ENCODE results near the gene TM9SF4.

The TM9SF4 gene

GRCh38 chr20:32207626-32208498, 98.3 kb downstream of the TM9SF4 start, which contains the start of the genes PLAGL2 and POFUT1:
Gene PLAGL2, minus strand, starts transcription at chr20:32207743. Its CDS starts 5,565 bp downstream, at chr20:32202178.
Gene POFUT1, plus strand, starts transcription at chr20:32207880. Its CDS starts 62 bp downstream, at chr20:32207942.
- TF ChIP-seq FOXP2 (optimal IDR thresholded peaks at IDR 0.05; ENCODE audit: borderline replicate concordance, extremely low read depth, extremely low read length, insufficient read depth), result peak; percentile 94
- peak; percentile 72 for TF ChIP-seq POLR2AphosphoS5 (IDR thresholded peaks at IDR 0.05; ENCODE audit: low read depth, low read length)
- peak; percentile 98 for TF ChIP-seq TAF1 (IDR thresholded peaks at IDR 0.05; ENCODE audit: borderline replicate concordance, insufficient read depth, low read length)
- peak in 1 of 2 experiments; percentile 68; a peak in 1 of 4 replicates for TF ChIP-seq REST (IDR thresholded peaks at IDR 0.05; ENCODE audit: insufficient read depth in 1 of 2, low read depth in 2 of 2, low read length in 2 of 2)
- TF ChIP-seq SIN3A (IDR thresholded peaks at IDR 0.05; ENCODE audit: borderline replicate concordance, insufficient read depth, low read length), result peak; percentile 53; the same call in 1 of the 2 replicates

- TF ChIP-seq SIN3A (IDR thresholded peaks at IDR 0.05; ENCODE audit: borderline replicate concordance, insufficient read depth, low read length) (no peak), REST (IDR thresholded peaks at IDR 0.05; ENCODE audit: insufficient read depth in 1 of 2, low read depth in 2 of 2, low read length in 2 of 2) (no peak), TAF1 (IDR thresholded peaks at IDR 0.05; ENCODE audit: borderline replicate concordance, insufficient read depth, low read length) (no peak), FOXP2 (optimal IDR thresholded peaks at IDR 0.05; ENCODE audit: borderline replicate concordance, extremely low read depth, extremely low read length, insufficient read depth) (no peak), POLR2AphosphoS5 (IDR thresholded peaks at IDR 0.05; ENCODE audit: low read depth, low read length) (no peak)
These were observed 99.1 kb downstream of the TM9SF4 start for GRCh38 chr20:32208499-32209154.

DNA sequence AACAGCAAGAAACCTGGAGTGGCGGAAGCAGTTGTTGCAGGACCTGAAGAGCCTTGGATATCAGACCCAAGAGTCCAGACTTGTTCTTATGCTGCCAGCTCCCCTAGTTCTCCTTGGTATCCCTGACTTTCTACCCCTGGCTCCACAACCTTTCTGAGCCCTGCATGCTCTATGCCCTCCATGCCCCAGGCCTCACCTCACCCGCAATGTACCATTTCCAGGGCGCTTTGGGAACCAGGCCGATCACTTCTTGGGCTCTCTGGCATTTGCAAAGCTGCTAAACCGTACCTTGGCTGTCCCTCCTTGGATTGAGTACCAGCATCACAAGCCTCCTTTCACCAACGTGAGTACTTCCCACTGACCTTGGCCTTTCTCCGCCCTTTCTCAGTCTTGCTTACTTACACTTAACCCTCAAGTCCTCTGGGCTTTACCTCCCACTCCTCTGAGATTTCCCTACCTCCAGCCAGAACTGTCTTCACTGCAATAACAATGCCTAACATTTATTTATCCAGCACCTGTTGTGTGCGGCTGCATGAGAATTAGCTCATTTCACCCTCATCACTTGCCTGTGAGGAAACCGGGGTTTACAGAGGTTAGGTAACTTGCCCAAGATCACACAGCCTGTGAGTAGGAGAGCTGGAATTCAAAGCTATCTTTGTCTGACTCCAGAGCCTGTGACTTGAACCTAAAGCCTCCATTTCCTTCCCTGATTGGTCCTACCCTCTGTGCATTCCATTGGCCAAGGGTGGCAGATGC, 100.5 kb downstream of the TM9SF4 start:
- no peak for TF ChIP-seq SIN3A (IDR thresholded peaks at IDR 0.05; ENCODE audit: borderline replicate concordance, insufficient read depth, low read length)
- no peak for TF ChIP-seq POLR2AphosphoS5 (IDR thresholded peaks at IDR 0.05; ENCODE audit: low read depth, low read length)
- TF ChIP-seq REST (IDR thresholded peaks at IDR 0.05; ENCODE audit: insufficient read depth in 1 of 2, low read depth in 2 of 2, low read length in 2 of 2), result no peak
- no peak for TF ChIP-seq TAF1 (IDR thresholded peaks at IDR 0.05; ENCODE audit: borderline replicate concordance, insufficient read depth, low read length)
- TF ChIP-seq FOXP2 (optimal IDR thresholded peaks at IDR 0.05; ENCODE audit: borderline replicate concordance, extremely low read depth, extremely low read length, insufficient read depth), result no peak

DNA sequence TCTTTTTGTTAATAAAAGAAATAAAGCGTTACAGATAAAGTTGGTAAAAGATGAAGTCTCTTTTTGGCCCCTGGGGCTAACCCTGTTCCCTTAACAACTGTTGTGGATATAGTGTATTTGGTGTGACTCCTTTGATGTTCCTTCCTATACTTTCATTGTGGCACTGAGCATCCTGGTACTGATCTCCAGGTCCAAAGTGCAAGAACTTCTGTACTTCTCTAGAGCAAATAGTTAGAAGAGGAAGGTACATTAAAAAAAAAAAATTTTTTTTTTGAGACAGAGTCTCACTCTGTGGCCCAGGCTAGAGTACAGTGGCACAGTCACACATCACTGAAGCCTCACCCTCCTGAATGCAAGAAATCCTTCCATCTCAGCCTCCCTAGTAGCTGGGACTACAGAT, 104.4 kb downstream of the TM9SF4 start:
- no peak for TF ChIP-seq REST (IDR thresholded peaks at IDR 0.05; ENCODE audit: insufficient read depth in 1 of 2, low read depth in 2 of 2, low read length in 2 of 2)
- no peak for TF ChIP-seq FOXP2 (optimal IDR thresholded peaks at IDR 0.05; ENCODE audit: borderline replicate concordance, extremely low read depth, extremely low read length, insufficient read depth)
- TF ChIP-seq SIN3A (IDR thresholded peaks at IDR 0.05; ENCODE audit: borderline replicate concordance, insufficient read depth, low read length), result no peak
- no peak for TF ChIP-seq TAF1 (IDR thresholded peaks at IDR 0.05; ENCODE audit: borderline replicate concordance, insufficient read depth, low read length)
- no peak for TF ChIP-seq POLR2AphosphoS5 (IDR thresholded peaks at IDR 0.05; ENCODE audit: low read depth, low read length)

Data from PFSK-1 (cell line).